ENCODE results near the gene KCNJ16. TPM values are rescaled to one million over a fixed set of nuclear protein-coding genes. Genes with fewer than 3 reads are reported as not detected.

Gene KCNJ16
- total RNA-seq, 1 donor from 2014 or later, result 0.62 TPM

DNA sequence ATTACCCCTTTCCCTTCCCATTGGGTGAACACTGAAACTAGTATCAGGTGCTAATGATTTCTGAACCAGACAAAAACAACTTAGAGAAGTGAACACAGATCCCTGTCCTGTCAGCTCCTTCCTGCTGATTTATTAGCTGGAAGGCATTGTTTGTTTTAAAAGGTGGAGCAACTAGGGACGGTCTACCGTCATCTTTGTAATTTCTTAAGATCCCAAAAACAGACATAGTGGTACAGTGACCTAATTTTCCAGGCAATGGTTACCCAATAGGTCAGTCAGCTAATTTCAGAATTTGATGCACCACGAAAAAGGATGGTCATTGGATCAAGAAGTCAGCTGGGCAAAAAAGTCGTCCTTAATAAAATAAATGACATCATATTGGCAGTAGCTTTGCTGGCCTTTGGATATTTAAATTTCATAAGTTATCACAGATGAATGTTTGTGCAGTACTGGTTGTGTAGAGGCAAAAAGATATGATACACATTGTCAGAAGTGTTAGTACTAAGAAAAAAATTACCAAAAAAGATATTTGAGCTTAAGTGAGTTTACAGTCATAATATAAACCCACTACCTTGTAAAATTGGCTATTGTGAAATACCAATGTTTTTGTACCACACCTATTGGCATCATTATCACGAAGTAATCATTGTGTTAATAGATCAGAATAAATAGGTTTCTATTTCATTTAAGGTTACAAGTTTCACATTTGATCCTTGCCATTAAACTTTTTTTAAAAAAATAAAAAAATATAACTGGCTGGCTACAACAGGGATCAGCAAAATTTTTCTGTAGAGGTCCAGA, 27.2 kb upstream of the KCNJ16 start:
- intact Hi-C loops (cut with DNase I), result no loop called here
- Histone ChIP-seq H3K4me3 (no peak overlapping the region), H3K4me1 (no peaks in the 10 kb centered on the region), H3K27me3 (ENCODE audit: low read depth) (no peaks in the 10 kb centered on the region), H3K9me3 (no peaks in the 10 kb centered on the region), H3K27ac (no peak overlapping the region), H3K36me3 (no peaks in the 10 kb centered on the region)
- no peak for ATAC-seq
- no peak for DNase-seq
- no peak for TF ChIP-seq CTCF (IDR thresholded peaks at IDR 0.05)

DNA sequence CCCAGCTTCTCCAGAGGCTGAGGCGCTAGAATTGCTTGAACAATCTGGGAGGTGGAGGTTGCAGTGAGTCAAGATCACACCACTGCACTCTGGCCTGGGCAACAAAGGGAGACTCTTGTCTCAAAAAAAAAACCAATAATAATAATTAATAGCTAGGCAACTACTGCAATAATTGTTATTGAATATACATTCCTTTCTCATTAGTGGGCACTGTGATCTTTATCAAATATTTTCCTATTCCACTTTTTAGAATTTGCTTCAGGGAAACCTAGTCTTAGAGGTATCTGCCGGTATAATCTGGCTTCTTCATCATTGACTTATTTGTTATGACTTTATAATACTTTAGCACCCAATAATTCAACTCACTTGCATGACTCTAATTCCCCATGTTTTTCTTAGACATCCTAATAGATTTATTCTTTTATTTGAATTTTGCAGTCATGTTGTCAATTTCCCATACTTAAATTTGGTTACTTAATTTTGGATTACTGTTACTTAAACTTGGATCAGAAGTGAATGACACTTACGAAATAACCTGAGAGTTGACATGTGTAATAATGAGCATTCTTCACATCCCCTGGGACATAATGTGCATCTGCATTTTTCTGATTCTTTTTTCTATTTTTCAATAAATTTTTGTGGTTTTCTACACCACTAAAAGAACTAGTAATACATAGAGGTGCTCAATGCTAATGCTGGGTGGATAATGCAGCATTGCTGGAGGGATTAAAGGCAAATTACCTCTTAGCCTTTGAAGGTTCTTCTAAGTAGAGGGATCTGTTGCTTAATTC, 25.0 kb upstream of the KCNJ16 start:
- no peaks in the 10 kb centered on the region for H3K4me1 ChIP-seq
- H3K27ac ChIP-seq, result no peak overlapping the region
- no peak for TF ChIP-seq CTCF (IDR thresholded peaks at IDR 0.05)
- intact Hi-C loops (cut with DNase I), result no loop called here
- H3K36me3 ChIP-seq, result no peaks in the 10 kb centered on the region
- no peak overlapping the region for H3K4me3 ChIP-seq
- DNase-seq, result no peak
- H3K9me3 ChIP-seq, result no peaks in the 10 kb centered on the region
- no peak for ATAC-seq
- no peaks in the 10 kb centered on the region for H3K27me3 ChIP-seq (ENCODE audit: low read depth)

GRCh38 chr17:70050931-70051330, 24.1 kb upstream of the KCNJ16 start:
- Histone ChIP-seq H3K27me3 (ENCODE audit: low read depth) (no peaks in the 10 kb centered on the region), H3K4me1 (no peaks in the 10 kb centered on the region), H3K9me3 (no peaks in the 10 kb centered on the region), H3K27ac (no peak overlapping the region), H3K36me3 (no peaks in the 10 kb centered on the region), H3K4me3 (no peak overlapping the region)
- intact Hi-C loops (cut with DNase I), result no loop called here
- no peak for TF ChIP-seq CTCF (IDR thresholded peaks at IDR 0.05)
- DNase-seq, result no peak
- no peak for ATAC-seq

- H3K9me3 ChIP-seq, result no peaks in the 10 kb centered on the region
- TF ChIP-seq CTCF (IDR thresholded peaks at IDR 0.05), result no peak
- peak in 1 of 2 donors; percentile 23 for ATAC-seq
- no peak for DNase-seq
- H3K27ac ChIP-seq, result peak overlapping the region; percentile 20
- intact Hi-C loops (cut with DNase I), result no loop called here
- H3K4me3 ChIP-seq, result no peak overlapping the region
- H3K27me3 ChIP-seq (ENCODE audit: low read depth), result no peaks in the 10 kb centered on the region
- H3K4me1 ChIP-seq, result no peaks in the 10 kb centered on the region
- no peaks in the 10 kb centered on the region for H3K36me3 ChIP-seq
Measured at GRCh38 chr17:70053241-70054234, 21.5 kb upstream of the KCNJ16 start.

DNA sequence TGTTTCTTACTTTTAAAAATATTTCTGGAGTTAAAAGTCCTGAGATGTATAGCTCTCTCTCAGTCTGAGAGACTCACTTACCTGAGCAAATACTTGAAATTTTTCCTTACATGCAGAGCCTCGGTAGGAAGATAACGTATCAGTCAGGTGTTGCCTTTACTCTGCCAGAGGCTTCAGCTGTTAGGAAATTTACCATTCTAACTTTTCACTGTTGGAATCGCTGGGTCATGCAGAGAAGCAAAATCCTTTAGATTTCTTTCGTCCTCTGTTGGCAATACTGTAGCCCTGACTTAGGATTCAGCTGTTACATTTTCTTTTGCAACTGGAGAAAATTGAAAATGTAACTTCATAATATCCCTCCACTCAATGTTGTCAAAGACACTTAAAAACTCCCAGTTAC, 20.0 kb upstream of the KCNJ16 start:
- intact Hi-C loops (cut with DNase I), result no loop called here
- no peak overlapping the region for H3K4me3 ChIP-seq
- H3K27ac ChIP-seq, result no peak overlapping the region
- no peaks in the 10 kb centered on the region for H3K9me3 ChIP-seq
- no peaks in the 10 kb centered on the region for H3K4me1 ChIP-seq
- ATAC-seq (peak in 1 of 2 donors; percentile 55), DNase-seq (no peak)
- no peak for TF ChIP-seq CTCF (IDR thresholded peaks at IDR 0.05)
- no peaks in the 10 kb centered on the region for H3K36me3 ChIP-seq
- H3K27me3 ChIP-seq (ENCODE audit: low read depth), result no peaks in the 10 kb centered on the region

Data from lower lobe of right lung (tissue), 2 donors.